SW480 (cell line): Measurements from ENCODE around the gene KRTAP1-4.
"Not testable (repeated sequence)": the region's sequence is repeated elsewhere in the genome, so short reads cannot be mapped to it uniquely, and the experiment has no call there.

Source experiments
- DNase-seq: peaks from one replicate; pipeline ENCODE4 v3.0.0-alpha.2; 2016; ENCODE audit warnings: low spot score

The KRTAP1-4 gene

DNA sequence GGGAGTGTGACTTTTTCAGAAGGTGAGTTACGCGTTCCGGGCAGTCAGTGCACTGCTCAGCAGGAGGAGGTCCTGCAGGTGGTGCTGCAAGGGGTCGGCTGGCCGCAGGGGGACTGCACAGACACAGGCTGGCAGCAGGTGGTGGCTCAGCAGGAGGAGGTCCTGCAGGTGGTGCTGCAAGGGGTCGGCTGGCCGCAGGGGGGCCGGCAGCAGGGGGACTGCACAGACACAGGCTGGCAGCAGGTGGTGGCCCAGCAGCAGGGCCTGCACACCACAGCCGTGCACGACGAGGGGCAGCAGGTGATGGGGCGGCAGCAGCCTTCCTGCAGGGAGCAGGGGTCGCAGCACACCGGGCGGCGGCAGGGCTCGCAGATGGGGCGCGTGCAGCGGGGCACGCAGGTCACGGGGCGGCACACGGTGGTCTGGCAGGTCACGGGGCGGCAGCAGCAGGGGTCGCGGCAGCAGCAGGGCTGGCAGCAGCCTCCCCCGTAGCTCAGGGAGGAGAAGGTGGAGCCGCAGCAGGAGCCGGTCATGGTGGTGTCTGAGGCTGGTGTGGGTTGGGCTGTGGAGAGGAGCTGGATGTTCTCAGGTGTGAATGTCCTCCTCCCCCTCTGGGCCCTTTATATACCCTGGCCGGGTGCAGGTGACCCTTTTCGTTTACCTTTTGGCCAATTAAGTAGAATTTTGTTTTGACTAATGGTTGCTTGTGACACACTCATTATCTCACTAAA is 16.9 kb upstream of the KRTAP1-4 start, which contains the start of gene KRTAP2-1:
Gene KRTAP2-1 (minus strand): TSS at position 582 of the 731 bp plus-strand sequence. CDS start 49 bp downstream, at position 533.
- not testable (repeated sequence) for DNase-seq

DNA sequence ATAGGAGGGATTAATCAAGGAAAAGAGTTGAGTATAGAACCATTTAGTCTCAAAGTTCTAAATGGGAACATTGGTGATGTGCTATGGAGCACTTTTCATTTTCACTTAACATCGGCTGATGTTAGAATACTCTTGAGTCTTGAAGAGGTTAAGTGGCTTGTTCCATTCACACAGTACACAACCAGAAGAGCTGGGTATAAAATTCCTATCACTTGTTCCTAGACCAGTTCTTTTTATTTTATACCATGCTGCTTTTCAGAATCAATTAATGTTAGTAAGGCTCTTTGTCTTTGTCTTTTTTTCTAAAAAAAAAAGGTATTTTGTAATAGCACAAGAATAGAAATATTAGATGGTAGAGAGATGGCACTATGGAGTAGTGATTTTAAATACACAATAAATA is 13.0 kb upstream of the KRTAP1-4 start:
- no peak for DNase-seq

DNA sequence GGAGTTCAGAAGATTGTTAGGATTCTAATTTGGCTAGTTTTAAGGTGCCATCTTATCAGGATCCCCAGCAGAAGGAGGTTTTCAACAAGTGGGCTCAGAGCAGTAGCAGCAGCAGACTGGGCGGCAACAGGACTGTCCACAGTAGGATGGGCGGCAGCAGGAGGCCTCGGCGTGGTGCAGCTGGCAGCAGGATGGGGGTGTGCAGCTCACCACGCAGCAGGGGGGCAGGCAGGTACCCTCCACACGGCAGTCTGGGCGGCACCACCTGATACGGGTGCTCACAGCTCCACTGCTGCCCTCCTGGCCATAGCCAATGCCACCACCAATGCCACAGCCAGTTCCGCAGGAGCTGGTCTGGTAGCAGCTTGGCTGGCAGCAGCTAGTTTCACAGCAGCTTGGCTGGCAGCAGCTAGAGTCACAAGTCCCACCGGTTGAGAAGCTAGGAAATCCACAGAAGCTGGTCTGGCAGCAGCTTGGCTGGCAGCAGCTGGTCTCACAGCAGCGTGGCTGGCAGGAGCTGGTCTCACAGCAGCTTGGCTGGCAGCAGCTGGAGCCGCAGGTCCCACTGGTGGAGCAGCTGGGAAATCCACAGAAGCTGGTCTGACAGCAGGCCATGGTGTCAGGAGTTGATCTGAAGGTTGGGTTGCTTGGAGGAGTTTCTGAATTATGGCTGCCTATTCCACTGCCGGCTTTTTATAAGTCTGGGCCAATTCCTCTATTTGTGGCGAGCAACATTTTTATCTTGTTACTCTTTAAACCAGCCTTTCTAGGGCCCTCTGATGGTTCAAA is 11.0 kb upstream of the KRTAP1-4 start, which contains the start of gene KRTAP1-1:
Gene KRTAP1-1 (minus strand): TSS at position 668 of the 789 bp plus-strand sequence. CDS start 53 bp downstream, at position 615.
- not testable (repeated sequence) for DNase-seq

GRCh38 chr17:41037853-41038350 is 7.9 kb upstream of the KRTAP1-4 start:
- no peak for DNase-seq

DNA sequence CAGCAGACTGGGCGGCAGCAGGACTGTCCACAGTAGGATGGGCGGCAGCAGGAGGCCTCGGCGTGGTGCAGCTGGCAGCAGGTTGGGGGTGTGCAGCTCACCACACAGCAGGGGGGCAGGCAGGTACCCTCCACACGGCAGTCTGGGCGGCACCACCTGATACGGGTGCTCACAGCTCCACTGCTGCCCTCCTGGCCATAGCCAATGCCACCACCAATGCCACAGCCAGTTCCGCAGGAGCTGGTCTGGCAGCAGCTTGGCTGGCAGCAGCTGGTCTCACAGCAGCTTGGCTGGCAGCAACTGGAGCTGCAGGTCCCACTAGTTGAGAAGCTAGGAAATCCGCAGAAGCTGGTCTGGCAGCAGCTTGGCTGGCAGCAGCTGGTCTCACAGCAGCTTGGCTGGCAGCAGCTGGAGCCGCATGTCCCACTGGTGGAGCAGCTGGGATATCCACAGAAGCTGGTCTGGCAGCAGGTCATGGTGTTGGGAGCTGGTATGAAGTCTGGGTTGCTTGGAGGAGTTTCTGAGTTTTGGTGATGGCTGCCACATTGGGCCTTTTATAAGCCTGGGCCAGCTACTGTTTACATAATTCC is 4.4 kb upstream of the KRTAP1-4 start, which contains the start of gene KRTAP1-3:
Gene KRTAP1-3 (minus strand): TSS at position 529 of the 590 bp plus-strand sequence. CDS start 53 bp downstream, at position 476.
- DNase-seq: not testable (repeated sequence)

GRCh38 chr17:41026715-41027471 is 3.1 kb downstream of the KRTAP1-4 start, which contains the start of gene KRTAP1-5:
Gene KRTAP1-5, minus strand, starts transcription at chr17:41027208. Its CDS starts 53 bp downstream, at chr17:41027155.
- DNase-seq: no peak

- no peak for DNase-seq
These were observed 5.3 kb downstream of the KRTAP1-4 start for GRCh38 chr17:41024697-41025096.

DNA sequence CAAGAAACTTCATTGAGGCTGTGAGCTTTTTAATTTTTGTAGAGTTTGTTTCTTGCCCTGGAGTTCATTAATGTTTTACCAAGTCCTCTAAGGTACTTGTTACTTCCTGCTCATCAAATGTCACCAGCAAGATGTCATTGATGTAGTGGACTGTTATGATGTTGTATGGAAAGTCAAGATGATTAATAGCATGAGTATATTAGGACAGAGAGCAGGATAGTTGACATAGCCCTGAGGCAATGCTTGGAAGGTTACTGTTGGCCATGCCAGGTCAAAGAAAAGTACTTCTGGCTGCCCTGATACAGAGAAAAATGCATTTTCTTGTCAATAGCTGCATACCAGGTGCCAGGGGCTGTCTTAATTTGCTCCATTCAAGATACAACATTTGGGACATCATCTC is 9.7 kb downstream of the KRTAP1-4 start:
- DNase-seq: no peak

DNA sequence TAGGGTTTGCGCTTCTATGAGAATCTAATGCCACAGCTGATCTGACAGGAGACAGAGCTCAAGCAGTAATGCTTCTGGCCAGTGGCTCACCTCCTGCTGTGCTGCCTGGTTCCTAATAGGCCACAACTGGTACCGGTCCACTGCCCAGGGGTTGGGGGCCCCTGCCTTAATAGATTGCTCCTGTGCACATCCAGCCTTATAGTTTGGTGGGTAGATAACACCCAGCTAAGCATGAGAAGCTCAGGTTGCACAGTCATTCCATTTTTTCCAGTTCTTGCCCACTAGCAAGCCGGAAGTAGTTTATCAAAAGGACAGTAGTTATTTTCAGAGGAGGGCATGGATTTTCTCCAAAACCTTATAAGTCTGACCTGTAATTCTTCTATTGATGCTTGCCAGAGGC is 10.6 kb downstream of the KRTAP1-4 start:
- DNase-seq: no peak

GRCh38 chr17:41018541-41018940 is 11.5 kb downstream of the KRTAP1-4 start:
- no peak for DNase-seq

- DNase-seq: no peak
These were observed 13.3 kb downstream of the KRTAP1-4 start for GRCh38 chr17:41016578-41017215.

GRCh38 chr17:41015454-41015853 is 14.5 kb downstream of the KRTAP1-4 start:
- DNase-seq: no peak

DNA sequence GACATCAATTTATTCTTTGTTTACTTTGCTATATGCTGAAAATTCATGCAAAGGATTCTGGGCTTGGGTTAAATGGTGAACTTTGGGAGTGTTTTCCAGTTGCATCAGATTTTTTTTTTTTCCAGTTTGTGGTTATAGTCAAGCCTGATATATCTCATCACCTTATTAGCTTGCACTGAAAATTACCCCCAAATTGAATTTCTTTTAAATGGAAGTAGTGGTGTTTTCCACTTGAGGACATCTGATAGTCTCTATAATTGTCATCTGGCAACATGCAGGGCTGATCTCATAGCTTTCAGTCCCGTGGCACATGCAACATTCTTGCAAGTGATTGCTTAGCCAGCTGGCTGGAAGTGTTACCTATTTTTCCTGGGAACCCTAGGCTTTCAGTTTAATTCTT is 16.4 kb downstream of the KRTAP1-4 start:
- no peak for DNase-seq

DNA sequence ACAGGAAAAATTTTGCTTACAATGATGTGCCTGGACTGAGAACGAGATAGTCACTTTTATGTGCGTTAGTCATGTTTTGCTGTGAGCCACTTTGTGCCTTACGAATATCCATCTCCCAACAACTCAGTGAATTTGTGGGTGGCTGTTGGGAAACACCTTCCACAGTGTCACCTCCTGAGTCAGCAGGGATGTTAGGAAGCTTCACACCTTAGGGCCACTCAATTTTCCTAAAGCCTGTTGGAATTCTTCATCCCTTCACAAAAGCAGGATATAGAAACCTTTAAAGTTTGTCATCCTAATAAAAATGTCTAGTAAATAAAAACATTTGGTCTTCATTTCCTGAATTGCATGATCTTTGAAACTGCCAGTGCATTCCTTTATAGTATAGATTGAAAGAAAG is 16.8 kb downstream of the KRTAP1-4 start:
- DNase-seq: peak; percentile 44

DNA sequence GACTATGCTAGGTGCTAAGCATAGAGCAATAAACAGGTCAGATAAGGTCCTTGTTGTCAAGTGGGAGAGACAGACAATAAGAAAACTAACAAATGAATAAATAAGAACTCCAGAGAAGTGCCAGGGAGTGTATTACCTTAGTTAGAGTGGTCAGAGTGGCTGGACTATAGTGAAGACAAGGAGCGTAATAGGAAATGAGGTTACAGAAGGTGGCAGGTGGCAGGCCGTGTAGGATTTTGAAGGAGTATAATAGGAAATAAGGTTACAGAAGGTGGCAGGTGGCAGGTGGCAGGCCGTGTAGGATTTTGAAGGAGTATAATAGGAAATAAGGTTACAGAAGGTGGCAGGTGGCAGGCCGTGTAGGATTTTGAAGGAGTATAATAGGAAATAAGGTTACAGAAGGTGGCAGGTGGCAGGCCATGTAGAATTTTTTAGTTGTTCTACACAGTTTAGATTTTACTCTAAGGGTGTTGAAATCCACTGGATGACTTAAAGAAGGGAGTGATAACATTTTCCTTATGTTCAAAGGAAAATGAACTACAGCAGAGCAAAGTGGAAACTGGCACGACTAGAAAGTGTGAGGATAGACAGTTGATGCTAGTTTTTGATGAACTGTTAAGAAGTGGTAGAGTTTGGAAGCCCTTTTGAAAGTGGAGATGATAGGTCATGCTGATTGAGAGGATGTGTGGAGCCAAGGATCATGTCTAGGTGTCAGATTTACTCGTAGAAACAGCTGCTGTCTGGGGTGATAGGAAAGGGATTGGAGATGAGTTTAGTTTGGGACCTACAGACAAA is 17.5 kb downstream of the KRTAP1-4 start:
- no peak for DNase-seq

DNA sequence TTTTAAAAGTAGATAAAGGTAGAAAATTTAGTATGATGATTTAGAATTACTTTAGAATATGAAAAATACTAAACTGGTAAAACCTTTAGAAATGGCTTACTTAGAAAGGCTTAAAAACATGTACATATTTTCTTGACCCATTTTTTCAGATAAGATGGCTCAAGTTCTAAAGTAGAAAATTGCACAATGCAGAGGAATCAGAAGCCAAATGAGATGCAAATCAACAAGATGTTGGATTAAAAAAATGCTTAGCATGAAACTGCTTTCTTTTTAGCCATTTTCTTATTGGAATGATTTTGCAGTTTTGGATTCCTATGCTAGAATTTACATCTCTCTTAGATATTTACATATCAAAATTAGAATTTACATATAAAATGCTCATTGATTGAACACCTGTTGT is 19.6 kb downstream of the KRTAP1-4 start:
- no peak for DNase-seq

DNA sequence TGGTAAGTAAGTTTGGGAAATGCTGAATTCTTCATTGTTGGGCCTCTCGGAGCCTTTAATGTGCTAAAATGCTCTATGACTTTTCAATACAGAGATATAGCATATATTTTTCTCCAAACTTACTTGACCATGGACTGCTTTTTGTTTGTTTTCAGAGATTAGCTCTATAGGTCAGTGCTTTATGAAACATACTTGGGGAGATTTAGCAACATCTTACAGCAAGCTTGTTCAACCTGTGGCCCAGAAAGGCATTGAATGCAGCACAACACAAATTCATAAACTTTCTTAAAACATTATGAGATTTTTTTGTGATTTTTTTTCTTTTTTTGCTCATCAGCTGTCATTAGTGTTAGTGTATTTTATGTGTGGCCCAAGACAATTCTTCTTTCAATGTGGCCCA is 20.1 kb downstream of the KRTAP1-4 start:
- no peak for DNase-seq

- DNase-seq: peak; percentile 89
These were observed 20.7 kb downstream of the KRTAP1-4 start for GRCh38 chr17:41009301-41009760.

DNA sequence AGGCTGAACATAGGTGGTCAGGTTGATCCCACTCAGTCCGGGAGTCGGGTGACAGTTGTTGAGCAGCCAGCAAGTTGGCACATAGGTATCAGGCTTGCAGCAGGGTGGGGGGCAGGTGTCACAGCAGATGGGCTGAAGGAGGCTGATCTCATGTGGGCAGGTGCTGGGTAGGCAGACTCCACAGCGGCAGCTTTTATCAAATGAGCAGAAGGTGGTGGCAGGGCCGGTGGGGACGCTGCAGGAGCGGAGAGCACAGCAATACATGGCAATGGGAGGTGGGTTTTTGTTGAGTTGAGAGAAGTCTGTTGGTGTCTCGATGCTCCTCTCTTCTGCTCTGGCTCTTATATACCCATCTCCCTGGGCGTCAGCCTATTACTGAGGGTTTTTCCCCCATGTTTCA is 21.2 kb downstream of the KRTAP1-4 start, which contains the start of gene KRTAP3-1:
Gene KRTAP3-1 (minus strand): TSS at position 318 of the 400 bp plus-strand sequence. CDS start 54 bp downstream, at position 264.
- peak; percentile 85 for DNase-seq

DNA sequence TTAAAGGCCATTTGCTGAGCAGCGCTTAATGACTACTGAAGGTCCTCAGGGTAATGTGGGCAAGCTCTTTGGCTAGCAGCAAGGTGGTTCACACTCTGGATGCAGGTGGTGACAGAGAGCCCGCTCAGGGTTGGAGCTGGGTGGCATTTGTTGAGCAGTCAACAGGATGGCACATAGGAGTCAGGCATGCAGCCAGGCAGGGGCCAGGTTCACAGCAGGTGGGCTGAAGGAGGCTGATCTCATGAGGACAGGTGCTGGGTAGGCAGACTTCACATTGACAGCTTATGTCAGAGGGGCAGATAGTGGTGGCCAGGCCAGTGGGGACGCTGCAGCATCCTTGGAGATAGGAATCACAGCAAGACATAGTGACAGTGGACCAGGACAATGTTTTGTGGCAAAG is 25.6 kb downstream of the KRTAP1-4 start:
- no peak for DNase-seq
